Thymus (tissue), 11 donors: ENCODE results near the gene STK32C. TPM values are rescaled to one million over a fixed set of nuclear protein-coding genes. Genes with fewer than 3 reads are reported as not detected.

ENCODE experiments used
- DNase-seq, 9 donors: peaks; one replicate each; pipeline ENCODE4 v3.0.0-alpha.2; 2013; ENCODE audit warnings: low spot score in 9 of 9, low read depth in 6 of 9, missing footprints in 1 of 9
- H3K27ac ChIP-seq, 2 donors: one replicate each; pipeline ENCODE4 v1.5.1; 2013; ENCODE audit warnings: control low read depth in 1 of 2, low read depth in 1 of 2, low read length in 1 of 2, mild to moderate bottlenecking in 1 of 2, moderate library complexity in 1 of 2
- H3K27me3 ChIP-seq, 2 donors: one replicate each; pipeline ENCODE4 v1.5.1; 2013; ENCODE audit warnings: low read length in 1 of 2; ENCODE audit not compliant: control insufficient read depth in 2 of 2, insufficient read depth in 1 of 2
- H3K36me3 ChIP-seq, 2 donors: one replicate each; pipeline ENCODE4 v1.5.1; 2013; ENCODE audit warnings: low read length in 1 of 2, mild to moderate bottlenecking in 1 of 2, moderate library complexity in 1 of 2; ENCODE audit not compliant: control insufficient read depth in 2 of 2, insufficient read depth in 2 of 2
- H3K4me1 ChIP-seq, 2 donors: one replicate each; pipeline ENCODE4 v1.5.1; 2013; ENCODE audit warnings: low read length in 2 of 2; ENCODE audit not compliant: control insufficient read depth in 2 of 2, insufficient read depth in 2 of 2
- H3K4me3 ChIP-seq, 2 donors: one replicate each; pipeline ENCODE4 v1.5.1; 2013; ENCODE audit warnings: low read length in 2 of 2, control low read depth in 1 of 2, mild to moderate bottlenecking in 1 of 2
- H3K9me3 ChIP-seq, 2 donors: one replicate each; pipeline ENCODE4 v1.5.1; 2013; ENCODE audit warnings: low read length in 1 of 2, mild to moderate bottlenecking in 1 of 2; ENCODE audit not compliant: control insufficient read depth in 2 of 2, insufficient read depth in 1 of 2
- WGBS: extraction: QIAGEN DNeasy Blood & Tissue Kit; methylation state at CpG from one replicate; pipeline ENCODE4 v1.1.7; 2013; 5-methylcytosine and 5-hydroxymethylcytosine counted together
- polyA plus RNA-seq: library from polyadenylated mRNA; stranded (reverse); fragments of 200-250 nt; gene quantifications from one replicate; pipeline ENCODE4 v1.2.3, GENCODE V29; 2013
- total RNA-seq: library from RNA; stranded (reverse); fragments of 120-200 nt; gene quantifications from one replicate; pipeline ENCODE4 v1.2.4, GENCODE V29; 2013
- donor health status: healthy.

The STK32C gene
- total and polyA plus RNA-seq, 2 donors, result 18.2 to 18.7 TPM

DNA sequence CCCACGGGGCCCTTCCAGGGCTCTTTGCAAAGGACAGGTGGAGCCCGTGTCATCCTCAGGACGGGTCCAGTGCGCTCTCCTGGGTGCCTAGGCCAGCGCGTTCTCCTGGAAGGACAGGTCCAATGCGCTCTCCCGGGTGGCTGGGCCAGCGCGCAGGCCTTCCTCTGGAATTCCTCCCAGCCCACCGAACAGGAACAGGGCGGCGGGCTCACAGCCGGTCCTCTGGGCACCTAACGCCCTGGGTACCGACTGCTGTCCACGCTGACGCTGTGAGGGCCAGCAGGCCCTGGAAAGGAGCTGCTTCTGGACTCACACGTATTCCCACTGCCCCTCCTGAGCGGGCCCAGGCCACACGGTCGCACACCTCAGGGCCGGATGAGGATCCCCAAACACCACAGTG, 49.3 kb downstream of the STK32C start:
- Histone ChIP-seq H3K36me3 (no peaks in the 10 kb centered on the region), H3K9me3 (no peaks in the 10 kb centered on the region), H3K27me3 (no peaks in the 10 kb centered on the region), H3K4me3 (no peak overlapping the region), H3K4me1 (peaks cover 0 to 17% of the 10 kb centered on the region in 2 donors), H3K27ac (no peak overlapping the region)
- 95% methylated on average over 23 of the region's 23 CpGs for WGBS
- DNase-seq, result no peak

- no peak overlapping the region for H3K27ac ChIP-seq
- H3K4me3 ChIP-seq, result no peak overlapping the region
- H3K9me3 ChIP-seq, result no peaks in the 10 kb centered on the region
- DNase-seq, result no peak
- WGBS, result 91% methylated on average over 9 of the region's 9 CpGs
- H3K36me3 ChIP-seq, result no peaks in the 10 kb centered on the region
- H3K27me3 ChIP-seq, result no peaks in the 10 kb centered on the region
- H3K4me1 ChIP-seq, result peaks cover 0 to 17% of the 10 kb centered on the region in 2 donors
Observed at GRCh38 chr10:132257907-132258306, 49.8 kb downstream of the STK32C start.

- H3K4me1 ChIP-seq, result peaks cover 0 to 17% of the 10 kb centered on the region in 2 donors
- DNase-seq, result no peak
- H3K36me3 ChIP-seq, result no peaks in the 10 kb centered on the region
- no peak overlapping the region for H3K27ac ChIP-seq
- no peaks in the 10 kb centered on the region for H3K9me3 ChIP-seq
- no peak overlapping the region for H3K4me3 ChIP-seq
- no peaks in the 10 kb centered on the region for H3K27me3 ChIP-seq
- WGBS, result 85% methylated on average over 8 of the region's 8 CpGs
Observed at GRCh38 chr10:132257271-132257670, 50.5 kb downstream of the STK32C start.

DNA sequence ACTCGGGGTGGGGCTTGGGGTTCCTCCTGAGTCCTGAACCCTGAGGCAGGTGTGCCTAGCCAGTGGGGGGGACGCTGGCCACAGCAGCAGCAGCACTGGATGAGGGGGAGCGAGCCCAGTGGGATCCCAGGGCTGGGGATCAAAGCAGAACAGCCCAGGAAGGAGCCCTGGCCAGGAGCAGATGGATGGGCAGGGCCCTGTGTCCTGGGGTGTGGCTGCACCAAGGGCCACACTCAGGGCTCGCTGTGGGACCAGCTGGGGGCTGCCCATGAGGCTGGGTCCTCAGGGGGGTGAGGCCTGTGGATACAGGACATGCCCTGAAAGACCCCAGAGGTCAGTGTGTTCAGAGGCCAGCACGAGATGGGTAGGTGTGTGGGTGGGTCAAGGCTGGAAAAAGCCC, 50.9 kb downstream of the STK32C start:
- Histone ChIP-seq H3K36me3 (no peaks in the 10 kb centered on the region), H3K4me3 (no peak overlapping the region), H3K27me3 (no peaks in the 10 kb centered on the region), H3K9me3 (no peaks in the 10 kb centered on the region), H3K4me1 (peaks cover 0 to 17% of the 10 kb centered on the region in 2 donors), H3K27ac (no peak overlapping the region)
- DNase-seq, result no peak
- 89% methylated on average over 5 of the region's 5 CpGs for WGBS

- no peaks in the 10 kb centered on the region for H3K36me3 ChIP-seq
- no peak overlapping the region for H3K4me3 ChIP-seq
- DNase-seq, result peak in 1 of 9 donors; percentile 42
- H3K27me3 ChIP-seq, result no peaks in the 10 kb centered on the region
- WGBS, result 83% methylated on average over 23 of the region's 23 CpGs
- H3K9me3 ChIP-seq, result no peaks in the 10 kb centered on the region
- H3K4me1 ChIP-seq, result peaks cover 0 to 17% of the 10 kb centered on the region in 2 donors
- H3K27ac ChIP-seq, result no peak overlapping the region
Observed at GRCh38 chr10:132255489-132256344, 52.0 kb downstream of the STK32C start.

GRCh38 chr10:132254841-132255240, 52.9 kb downstream of the STK32C start:
- no peaks in the 10 kb centered on the region for H3K27me3 ChIP-seq
- no peak overlapping the region for H3K27ac ChIP-seq
- WGBS, result 94% methylated on average over 14 of the region's 14 CpGs
- no peak for DNase-seq
- no peaks in the 10 kb centered on the region for H3K36me3 ChIP-seq
- no peaks in the 10 kb centered on the region for H3K9me3 ChIP-seq
- no peak overlapping the region for H3K4me3 ChIP-seq
- H3K4me1 ChIP-seq, result peaks cover 0 to 17% of the 10 kb centered on the region in 2 donors

- WGBS, result 83% methylated on average over 19 of the region's 19 CpGs
- Histone ChIP-seq H3K4me3 (no peak overlapping the region), H3K27ac (no peak overlapping the region), H3K9me3 (no peaks in the 10 kb centered on the region), H3K4me1 (peaks cover 0 to 23% of the 10 kb centered on the region in 2 donors), H3K36me3 (no peaks in the 10 kb centered on the region), H3K27me3 (no peaks in the 10 kb centered on the region)
- DNase-seq, result no peak
Observed at GRCh38 chr10:132253092-132253687, 54.6 kb downstream of the STK32C start.

GRCh38 chr10:132252412-132252811, 55.3 kb downstream of the STK32C start:
- H3K27ac ChIP-seq, result no peak overlapping the region

GRCh38 chr10:132251928-132252327, 55.8 kb downstream of the STK32C start:
- Histone ChIP-seq H3K4me3 (no peak overlapping the region), H3K27ac (no peak overlapping the region), H3K36me3 (no peaks in the 10 kb centered on the region), H3K4me1 (peaks cover 0 to 23% of the 10 kb centered on the region in 2 donors), H3K9me3 (no peaks in the 10 kb centered on the region), H3K27me3 (no peaks in the 10 kb centered on the region)
- 97% methylated on average over 6 of the region's 6 CpGs for WGBS
- DNase-seq, result no peak

More at GRCh38 chr10:132252412-132252811, 55.3 kb downstream of the STK32C start:
- Histone ChIP-seq H3K9me3 (no peaks in the 10 kb centered on the region), H3K4me3 (no peak overlapping the region), H3K27me3 (no peaks in the 10 kb centered on the region), H3K36me3 (no peaks in the 10 kb centered on the region), H3K4me1 (peaks cover 0 to 23% of the 10 kb centered on the region in 2 donors)
- WGBS, result 95% methylated on average over 17 of the region's 17 CpGs
- no peak for DNase-seq
